Measurements from ENCODE around the gene MYO16.
"Not testable (repeated sequence)": the region's sequence is repeated elsewhere in the genome, so short reads cannot be mapped to it uniquely, and the experiment has no call there.

The MYO16 gene

GRCh38 chr13:109092186-109092585 lies 462.8 kb downstream of the MYO16 start:
- not testable (repeated sequence) for DNase-seq

GRCh38 chr13:109093998-109094397 lies 464.6 kb downstream of the MYO16 start:
- DNase-seq, result no peak

GRCh38 chr13:109095126-109095525 lies 465.7 kb downstream of the MYO16 start:
- DNase-seq, result no peak

- DNase-seq, result no peak
These were observed 466.7 kb downstream of the MYO16 start for GRCh38 chr13:109096101-109096500.

- DNase-seq, result peak in 1 of 2 experiments; percentile 18
These were observed 471.4 kb downstream of the MYO16 start for GRCh38 chr13:109100705-109101304.

GRCh38 chr13:109101550-109102144 lies 472.2 kb downstream of the MYO16 start:
- DNase-seq, result no peak

GRCh38 chr13:109105899-109106298 lies 476.5 kb downstream of the MYO16 start:
- DNase-seq, result no peak

- DNase-seq, result no peak
These were observed 480.7 kb downstream of the MYO16 start for GRCh38 chr13:109110159-109110558.

- no peak for DNase-seq
These were observed 481.7 kb downstream of the MYO16 start for GRCh38 chr13:109111141-109111540.

- no peak for DNase-seq
These were observed 484.0 kb downstream of the MYO16 start for GRCh38 chr13:109113427-109113826.

- no peak for DNase-seq
These were observed 484.8 kb downstream of the MYO16 start for GRCh38 chr13:109114162-109114561.

- no peak for DNase-seq
These were observed 485.6 kb downstream of the MYO16 start for GRCh38 chr13:109114991-109115390.

- DNase-seq, result no peak
These were observed 489.1 kb downstream of the MYO16 start for GRCh38 chr13:109118521-109118920.

GRCh38 chr13:109119896-109120295 lies 490.5 kb downstream of the MYO16 start:
- no peak for DNase-seq

GRCh38 chr13:109121826-109122225 lies 492.4 kb downstream of the MYO16 start:
- DNase-seq, result no peak

GRCh38 chr13:109123971-109124370 lies 494.6 kb downstream of the MYO16 start:
- DNase-seq, result no peak

- DNase-seq, result no peak
These were observed 496.8 kb downstream of the MYO16 start for GRCh38 chr13:109126178-109126577.

- no peak for DNase-seq
These were observed 497.7 kb downstream of the MYO16 start for GRCh38 chr13:109126891-109127641.

GRCh38 chr13:109128121-109128520 lies 498.7 kb downstream of the MYO16 start:
- no peak for DNase-seq

- no peak for DNase-seq
These were observed 500.9 kb downstream of the MYO16 start for GRCh38 chr13:109130093-109130835.

- DNase-seq, result no peak
These were observed 502.4 kb downstream of the MYO16 start for GRCh38 chr13:109131698-109132257.

- DNase-seq, result no peak
These were observed 505.6 kb downstream of the MYO16 start for GRCh38 chr13:109135018-109135417.

GRCh38 chr13:109136873-109137272 lies 507.5 kb downstream of the MYO16 start:
- no peak for DNase-seq

Data from NCI-H1930 (cell line).